DMS114 treated with DMSO at 0.1 percent for 48 hours (cell line): ENCODE measurements around the gene ARID1B.
"Not testable (repeated sequence)": the region's sequence is repeated elsewhere in the genome, so short reads cannot be mapped to it uniquely, and the experiment has no call there.

Experiments
- DNase-seq: peaks from one replicate; lab custom pipeline; 2025; ENCODE audit not compliant: unreplicated experiment; lab: John Stamatoyannopoulos, UW

The ARID1B gene

DNA sequence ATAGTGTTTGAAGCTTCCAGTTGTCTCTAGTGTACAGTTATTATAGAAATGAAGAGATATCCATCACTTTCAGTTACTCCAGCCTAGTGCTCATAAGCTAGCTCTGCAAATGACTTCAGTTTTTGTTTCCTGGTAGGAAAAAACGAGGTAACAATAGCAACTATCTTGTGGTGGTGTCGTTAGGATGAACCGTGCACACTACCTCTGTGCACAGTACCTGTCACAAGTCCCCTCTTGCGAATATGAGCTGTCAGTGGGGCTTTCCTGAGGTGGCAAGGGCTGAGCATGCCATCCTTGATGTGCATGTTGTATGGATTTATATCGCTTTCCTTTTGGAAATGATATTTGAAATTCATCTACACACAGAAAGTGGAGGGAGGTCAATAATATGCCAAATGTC, 151.8 kb downstream of the ARID1B start:
- no peak for DNase-seq

DNA sequence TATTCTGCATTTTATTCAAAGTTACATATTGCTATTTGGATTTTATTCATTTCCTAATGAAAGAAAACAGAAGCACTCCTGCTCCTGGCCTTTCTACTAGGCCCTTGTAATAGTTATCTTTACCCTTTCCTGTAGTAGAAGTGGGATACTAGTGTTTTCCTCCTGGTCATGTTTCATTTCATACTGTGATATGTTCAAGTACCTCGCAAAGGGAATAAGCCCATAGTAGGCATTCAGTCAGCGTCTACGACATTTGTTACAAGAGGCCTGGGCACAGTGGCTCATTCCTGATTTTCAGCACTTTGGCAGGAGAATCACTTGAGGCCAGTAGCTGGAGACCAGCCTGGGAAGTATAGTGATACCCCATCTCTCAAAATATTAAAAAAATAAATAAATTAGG, 154.1 kb downstream of the ARID1B start:
- no peak for DNase-seq

DNA sequence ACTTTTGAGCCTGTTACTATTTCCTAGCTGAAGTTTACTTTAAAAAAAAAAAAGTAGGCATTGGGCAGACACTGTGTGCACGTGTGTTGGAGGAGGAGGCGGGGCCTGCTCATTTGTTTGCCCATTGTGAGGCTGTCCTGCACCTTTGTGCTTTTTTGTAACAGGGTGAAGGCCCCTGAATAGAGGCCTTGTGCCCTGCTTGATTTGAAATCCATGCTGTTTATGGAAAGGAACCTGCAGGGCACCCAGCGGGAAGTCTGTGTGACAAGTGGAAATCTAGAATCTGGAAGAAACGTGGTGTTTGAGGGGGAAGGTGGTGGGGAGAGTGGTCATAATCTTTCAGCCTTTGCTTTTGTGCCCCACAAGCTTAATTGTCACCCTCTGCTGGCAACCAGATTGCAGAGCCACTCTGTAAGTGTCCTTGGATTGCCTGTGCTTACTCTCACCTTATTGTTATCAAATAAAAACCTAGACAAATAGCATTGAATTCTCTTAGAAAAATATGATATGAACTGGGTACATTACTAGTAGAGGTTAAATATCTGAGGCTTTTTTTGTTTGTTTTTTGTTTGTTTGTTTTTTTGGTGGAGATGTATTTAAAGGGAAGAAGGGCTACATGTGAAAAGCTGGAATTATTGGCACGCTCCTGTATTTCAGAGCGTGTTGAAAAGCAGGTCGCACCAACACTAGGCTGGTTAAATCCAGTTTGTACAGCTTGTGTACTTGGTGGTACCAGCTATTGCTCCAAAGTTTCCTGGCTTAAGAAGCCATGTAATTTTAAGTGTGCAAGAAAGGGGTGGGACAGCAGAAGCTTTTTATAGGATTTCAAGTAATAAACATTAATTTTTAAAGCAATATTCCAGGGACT, 156.3 kb downstream of the ARID1B start:
- no peak for DNase-seq

DNA sequence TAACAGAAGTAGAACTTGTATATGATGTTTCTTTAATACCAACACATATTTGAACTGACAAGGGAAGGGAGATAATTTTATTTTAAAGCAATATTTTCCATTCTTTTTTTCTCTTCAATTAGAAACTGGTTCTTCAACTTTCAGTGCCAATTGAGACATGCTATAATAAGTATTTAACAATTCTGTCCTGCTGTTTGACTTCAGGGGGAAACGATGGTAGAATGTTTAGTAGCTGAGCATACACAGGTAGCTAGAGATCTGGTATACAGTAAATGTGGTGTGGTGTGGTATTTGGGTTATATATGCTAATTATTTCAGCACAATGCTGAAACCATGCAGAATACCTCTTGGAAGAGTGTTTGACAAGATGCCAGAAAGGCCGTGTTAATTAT, 156.9 kb downstream of the ARID1B start:
- DNase-seq = no peak

DNA sequence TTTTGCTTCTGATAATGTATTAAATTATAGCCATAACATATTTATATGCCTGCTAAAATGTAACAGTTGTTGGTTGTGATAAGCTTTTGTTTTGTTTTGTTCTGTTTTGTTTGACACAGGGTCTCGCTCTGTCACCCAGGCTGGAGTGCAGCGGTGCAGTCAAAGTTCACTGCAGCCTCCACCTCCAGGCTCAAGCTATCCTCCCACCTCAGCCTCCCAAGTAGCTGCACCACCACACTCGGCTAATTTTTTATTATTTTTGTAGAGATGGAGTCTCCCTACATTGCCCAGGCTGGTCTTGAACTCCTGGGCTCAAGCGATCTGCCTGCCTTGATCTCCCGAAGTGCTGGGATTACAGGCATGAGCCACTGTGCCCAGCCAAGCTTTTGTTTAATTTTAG, 157.8 kb downstream of the ARID1B start:
- no peak for DNase-seq

DNA sequence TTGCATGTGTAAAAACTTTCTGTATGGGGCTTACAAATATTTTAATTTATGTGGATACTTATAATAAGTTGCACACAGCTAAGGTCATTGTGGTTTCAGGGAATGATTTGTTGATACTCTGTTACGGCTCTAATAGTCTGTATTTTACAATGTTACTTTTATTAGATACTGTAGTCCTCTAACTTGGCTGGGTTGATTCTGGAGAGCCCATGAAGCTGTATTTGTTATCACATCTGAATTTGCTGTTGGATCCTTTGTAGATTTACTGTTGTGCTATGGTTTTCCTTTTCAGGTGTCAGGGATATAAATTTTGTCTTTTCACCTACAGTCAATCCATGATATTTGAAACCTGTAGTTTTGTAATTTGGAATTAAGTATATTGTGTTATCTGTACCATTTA, 161.0 kb downstream of the ARID1B start:
- no peak for DNase-seq

DNA sequence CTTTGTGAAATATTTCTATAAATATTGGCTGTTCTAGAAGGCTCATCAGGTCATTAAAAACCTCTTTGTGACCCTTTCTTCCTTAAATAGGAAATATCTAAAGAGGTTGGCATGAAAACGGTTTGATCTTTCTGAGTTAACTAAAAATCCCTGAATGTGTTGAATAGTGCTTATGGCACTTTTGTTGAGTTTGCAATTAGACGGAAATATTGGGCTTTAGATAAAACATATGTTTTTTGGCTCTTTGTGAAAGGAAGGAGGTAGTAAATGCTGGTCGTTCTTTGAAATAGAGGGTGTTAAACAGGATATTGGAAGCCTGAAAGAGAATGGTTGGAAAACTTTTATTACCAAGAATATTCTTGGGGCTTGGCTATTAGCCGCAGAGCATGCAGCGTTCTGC, 163.0 kb downstream of the ARID1B start:
- DNase-seq = no peak

DNA sequence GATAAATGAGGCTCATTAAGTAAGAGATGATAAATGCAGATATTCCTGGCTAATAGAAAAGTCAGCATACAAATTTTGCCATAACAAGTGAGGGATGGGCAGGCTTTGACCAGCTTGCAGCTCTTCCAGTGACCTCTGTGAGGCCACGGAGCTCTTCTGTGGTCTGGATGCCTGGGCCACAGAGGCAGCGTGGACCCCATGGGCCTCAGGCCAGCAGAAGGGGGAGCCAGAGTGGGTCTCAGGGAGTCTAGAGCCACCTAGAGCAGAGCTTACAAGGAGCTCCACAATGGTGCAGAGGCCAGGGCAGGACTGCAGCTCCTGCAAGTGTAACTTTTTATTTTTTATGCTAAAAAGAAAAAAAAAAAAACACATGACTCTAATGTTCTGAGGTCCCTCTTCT, 165.1 kb downstream of the ARID1B start:
- no peak for DNase-seq

DNA sequence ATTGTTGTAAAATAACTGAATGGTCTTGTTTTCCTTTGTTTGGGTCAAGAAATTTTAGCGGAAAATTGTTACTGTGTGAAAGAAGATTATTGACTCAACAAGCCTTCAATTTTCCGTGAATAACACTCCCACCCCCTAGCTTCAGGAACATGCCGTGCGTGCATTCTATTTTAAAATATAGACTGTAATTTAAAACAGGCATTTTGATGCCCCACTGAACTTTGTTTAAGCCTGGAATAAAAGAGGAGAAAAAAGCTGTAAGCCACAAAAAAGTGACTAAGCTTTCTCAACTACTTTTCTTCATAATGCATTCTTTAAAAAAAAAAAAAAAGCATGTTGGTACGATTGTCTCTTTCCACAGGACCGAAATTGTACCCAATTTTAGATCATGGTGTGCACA, 166.0 kb downstream of the ARID1B start:
- no peak for DNase-seq

DNA sequence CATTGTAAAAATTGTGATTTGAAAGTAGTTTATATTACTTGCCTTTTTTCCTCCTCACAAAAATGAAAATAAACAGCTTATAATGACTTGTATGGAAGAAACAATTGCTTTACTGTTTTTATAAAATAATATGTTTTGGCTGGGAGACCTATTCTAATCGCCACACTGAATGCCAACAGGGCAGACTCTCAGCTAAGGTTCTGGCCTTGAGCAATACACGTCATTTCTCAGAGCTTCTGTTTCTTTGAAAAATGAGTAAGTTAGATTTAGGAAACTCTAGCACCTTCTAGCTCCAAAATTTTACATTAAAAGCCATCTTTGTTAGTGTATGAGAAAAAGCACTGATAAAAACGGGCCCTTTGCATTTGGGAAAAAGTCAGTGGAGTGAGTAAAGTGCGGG, 166.6 kb downstream of the ARID1B start:
- no peak for DNase-seq

DNA sequence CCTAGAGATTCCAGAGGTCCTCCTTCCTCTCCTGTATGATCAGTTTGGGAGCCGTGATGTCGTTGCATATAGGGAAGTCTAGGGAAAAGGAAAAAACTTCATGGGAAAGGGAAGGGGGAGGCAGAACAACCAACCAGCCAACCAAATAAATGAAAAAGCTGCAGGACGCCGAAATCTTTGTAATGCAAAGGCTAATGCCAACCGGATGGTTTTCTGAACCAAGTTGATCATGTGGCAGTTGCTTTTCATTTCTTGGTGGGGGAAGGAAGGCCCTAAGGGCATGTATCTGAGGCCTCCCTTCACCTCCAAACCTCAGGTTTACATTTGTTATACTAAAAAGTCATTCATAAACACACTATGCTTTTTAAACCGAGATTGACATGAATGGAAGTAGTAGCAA, 167.2 kb downstream of the ARID1B start:
- DNase-seq = no peak

DNA sequence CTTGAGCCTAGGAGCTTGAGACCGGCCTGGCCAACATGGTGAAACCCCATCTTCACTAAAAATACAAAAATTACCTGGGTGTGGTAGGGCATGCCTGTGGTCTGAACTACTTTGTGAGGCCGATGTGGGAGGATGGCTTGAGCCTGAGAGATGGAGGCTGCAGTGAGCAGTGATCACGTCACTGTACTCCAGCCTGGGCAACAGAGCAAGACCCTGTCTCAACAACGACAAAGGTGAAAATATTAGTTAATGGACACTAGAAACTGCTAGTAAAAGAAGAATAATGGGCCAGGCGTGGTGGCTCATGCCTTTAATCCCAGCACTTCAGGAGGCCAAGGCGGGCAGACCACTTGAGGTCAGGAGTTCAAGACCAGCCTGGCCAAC, 168.6 kb downstream of the ARID1B start:
- DNase-seq = not testable (repeated sequence)

DNA sequence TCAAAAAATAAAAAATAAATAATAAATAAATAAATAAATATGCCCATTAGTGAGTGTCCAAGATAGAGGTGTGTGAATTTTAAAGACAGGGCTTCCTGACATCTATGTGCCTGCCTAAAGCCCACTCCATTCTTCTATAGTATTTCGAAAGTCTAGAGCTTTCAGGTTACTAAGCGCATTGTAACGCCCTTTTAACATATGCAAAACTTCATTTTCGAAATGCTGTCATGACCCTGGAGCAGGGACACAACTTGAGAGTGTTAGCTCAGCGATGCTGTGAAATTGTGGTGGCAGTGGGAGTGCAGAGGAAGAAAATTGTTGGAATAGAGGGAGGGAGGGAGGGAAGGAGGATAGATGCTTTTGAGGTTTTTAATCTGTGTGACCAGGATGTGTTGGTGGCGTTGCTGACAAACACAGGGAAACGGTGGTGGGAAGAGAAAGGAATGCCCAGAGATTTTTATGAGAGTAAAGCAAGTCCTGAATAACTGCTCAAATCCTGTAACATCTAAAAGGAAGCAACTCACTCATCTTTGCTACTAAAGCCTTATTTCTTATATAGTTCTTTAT, 169.3 kb downstream of the ARID1B start:
- no peak for DNase-seq

DNA sequence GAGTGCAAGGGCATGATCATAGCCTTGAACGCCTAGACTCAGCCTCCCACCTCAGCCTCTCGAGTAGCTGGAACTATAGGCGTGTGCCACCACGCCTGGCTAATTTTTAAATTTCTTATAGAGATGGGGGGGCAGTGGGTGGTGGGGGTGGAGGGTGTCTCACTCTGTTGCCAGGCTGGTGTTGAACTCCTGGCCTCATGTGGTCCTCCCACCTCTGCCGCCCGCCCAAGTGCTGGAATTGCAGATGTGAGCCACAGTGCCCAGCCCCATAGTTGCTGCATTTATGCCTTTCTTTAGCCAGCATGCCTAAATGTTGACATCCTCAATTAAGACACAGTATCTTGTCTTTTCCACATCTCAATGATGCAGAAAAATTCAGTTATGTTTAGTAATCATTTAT, 171.1 kb downstream of the ARID1B start:
- no peak for DNase-seq

DNA sequence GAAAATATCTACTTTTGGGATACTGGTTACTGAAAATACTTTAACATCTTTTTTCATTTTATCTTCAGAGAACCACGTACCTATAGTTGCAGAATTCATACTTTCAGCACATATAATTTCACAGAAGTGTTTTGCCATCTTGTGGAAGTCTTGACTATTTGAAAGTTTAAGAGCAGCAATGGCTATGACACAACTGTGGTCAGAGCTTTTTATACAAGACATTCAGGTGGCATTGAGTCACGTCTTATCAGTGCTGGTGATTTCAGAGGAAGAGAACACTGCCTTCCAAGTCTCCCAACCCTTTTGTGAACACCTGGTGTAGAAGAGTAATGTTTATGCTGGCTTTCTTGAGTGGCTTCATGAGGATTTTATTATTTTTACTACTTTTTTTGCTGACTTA, 171.6 kb downstream of the ARID1B start:
- no peak for DNase-seq

DNA sequence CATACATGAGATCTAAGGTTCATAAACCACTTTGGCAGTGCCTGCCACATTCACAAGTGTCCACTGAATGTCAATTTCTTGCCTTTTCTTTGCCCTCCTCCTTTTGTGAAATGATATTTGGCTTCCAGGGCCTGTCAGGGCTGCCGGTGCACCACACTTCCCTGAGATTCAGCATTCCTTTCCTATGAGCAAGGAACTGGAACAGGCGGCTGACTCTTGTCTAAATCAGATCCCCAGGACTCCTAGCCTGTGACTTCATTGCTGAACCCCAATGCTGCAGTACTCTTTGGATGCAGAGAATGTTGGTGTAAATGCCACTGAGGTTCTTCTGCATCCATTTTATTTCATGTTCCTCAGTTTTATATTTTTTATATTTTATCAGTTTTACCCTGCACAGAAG, 172.2 kb downstream of the ARID1B start:
- DNase-seq = no peak

DNA sequence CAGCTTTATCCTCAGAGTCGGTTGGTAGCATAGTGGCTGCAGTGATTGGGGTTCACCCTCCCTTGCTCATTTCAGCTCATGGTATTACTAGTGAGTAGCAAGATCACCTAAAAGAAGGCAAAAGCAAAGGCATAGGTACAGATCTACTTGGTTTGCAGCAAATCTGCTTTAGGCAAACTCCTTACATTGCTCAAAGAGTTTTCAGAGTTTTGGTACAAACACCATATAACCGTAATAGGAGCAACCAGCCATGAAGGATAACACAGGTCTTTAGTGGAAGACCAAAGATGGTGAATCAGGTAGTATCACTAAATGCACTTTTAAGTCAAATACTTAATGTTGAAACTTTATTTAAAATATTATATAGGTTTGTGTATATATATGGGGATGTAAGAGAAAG, 172.9 kb downstream of the ARID1B start:
- DNase-seq = no peak

DNA sequence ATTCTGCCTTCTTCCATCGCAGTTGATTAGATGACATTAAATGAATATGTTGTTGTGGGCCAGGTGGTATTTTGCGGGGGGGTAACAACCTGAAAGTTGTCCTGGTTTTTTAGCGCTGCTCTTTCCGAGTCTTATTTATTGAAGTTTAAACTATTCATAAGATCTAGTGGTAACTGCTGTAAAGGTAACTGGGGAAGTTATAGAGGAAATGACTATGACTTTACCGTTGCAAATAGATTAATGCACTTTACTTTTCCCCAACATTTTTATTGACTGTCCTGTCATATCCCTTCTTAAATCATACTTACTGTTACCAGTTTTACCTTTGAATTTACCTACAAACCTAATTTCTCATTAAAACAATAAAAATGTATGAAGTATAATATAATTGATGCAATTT, 173.4 kb downstream of the ARID1B start:
- no peak for DNase-seq

DNA sequence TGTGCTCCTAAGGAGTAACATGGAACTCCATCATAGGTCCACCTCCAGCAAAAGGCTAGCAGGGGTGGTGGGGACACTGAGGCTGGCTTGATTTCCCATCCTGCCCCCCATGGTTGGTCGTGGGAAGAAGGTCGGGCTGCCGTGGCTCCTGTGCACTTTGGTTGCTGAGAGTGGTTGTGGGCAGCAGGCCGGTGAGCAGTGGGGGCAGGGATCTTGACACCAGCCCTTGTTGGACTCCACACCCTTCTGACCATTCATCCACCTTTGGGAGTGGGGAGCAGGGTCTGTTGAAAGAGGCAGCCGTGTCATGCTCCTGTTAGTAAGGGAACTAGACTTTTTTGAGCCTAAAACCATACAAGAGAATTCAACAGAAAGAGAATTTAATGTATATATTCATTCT, 175.2 kb downstream of the ARID1B start:
- no peak for DNase-seq

DNA sequence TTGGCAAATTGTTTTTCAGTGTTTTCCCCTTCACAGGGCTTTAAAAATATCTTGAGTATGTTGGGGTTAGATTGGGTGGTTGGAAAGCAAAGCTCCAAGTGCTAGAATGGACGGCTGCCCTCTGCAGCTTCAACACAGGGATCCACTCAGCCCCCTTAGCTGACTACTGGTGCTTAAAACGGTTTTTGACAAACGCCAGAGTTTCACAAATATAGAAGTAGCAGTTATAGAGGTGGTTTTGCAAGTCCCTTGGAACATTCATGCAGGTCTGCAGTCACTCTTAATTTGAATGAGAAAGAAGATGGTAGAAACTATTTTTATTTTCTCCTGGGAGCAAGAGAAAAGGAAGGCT, 175.9 kb downstream of the ARID1B start:
- no peak for DNase-seq

DNA sequence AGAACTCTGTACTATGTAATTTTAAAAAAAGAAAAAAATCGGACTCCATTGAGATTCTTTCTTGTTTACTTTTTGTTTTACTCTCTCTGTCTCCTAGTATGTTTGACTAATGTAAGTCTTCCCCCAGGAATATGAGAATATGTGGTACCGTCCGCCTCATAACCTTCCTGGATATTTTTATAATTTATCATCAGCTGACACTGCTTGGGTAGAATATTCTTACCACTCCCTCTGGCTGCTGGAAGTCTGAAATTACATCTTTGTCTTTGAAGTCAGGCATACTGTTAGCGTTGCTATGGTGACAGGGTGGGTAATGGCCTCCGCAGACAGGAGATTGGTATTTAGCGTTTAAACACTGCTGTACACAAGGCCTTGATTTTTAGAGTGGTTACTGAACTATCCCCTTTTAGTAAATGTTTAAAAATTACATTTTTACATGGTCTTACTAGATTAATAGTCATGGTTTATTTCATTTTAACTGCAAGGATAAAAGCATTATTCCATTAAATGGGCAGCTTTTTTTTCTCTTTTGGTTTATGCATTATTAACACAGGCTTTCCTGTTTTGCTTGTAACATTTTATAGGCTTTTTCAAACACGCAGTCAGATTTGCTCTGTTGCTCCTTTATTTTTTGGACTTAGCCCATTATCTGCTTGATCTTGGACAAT, 176.4 kb downstream of the ARID1B start:
- DNase-seq = no peak

DNA sequence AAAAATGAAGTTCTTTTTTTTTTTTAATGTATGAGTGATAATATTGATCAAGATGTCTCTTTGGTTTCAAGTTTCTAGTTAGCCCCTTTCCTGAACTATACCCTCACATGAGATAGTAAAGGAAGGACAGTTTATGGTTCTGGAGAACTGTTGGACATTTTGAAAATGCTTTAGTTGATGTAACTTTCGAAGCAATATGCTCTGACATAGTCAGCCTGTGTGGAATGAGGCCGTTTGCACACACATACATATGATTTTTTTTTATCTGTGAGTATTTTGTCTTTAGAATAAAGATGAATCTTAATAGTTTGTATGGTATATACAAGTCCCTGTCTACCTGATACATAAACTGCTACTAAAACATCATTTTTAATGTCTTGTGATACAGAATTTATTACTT, 177.0 kb downstream of the ARID1B start:
- no peak for DNase-seq

DNA sequence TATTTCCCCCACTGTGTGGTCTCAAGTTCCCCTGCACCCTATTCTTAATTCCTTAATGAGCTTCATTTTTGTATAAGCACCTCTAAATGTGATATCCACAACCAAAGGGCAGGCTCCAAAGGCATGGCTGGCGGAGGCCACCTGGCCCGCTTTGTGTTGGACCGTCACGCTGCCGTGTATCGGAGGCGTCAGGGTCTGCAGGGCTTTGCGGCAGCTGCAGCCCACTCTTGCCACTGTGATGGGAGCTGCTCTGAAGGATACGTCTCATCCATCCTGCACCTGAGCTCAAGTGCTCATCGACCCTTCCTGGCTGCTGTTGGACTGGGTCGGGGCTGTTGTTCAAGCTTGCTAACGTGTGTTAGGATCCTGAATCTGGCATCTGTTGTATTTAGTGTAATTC, 177.6 kb downstream of the ARID1B start:
- DNase-seq = no peak
